ENCODE measurements around the gene RASL11A.
"Not testable (repeated sequence)": the region's sequence is repeated elsewhere in the genome, so short reads cannot be mapped to it uniquely, and the experiment has no call there.

DNA sequence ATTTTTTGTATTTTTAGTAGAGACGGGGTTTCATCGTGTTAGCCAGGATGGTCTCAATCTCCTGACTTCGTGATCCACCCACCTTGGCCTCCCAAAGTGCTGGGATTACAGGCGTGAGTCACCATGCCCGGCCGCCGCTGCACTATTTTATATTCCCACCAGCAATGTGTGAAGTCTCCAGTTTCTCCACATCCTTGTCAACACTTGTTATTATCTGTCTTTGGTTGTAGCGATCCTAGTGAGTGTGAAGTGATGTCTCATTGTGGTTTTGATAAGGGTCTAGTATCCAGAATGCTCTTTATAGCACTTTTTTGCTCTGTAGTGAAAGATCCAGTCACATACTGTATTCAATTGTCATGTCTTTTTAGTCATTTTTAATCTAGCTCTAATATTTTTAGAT is 21.3 kb downstream of the RASL11A start:
- TF ChIP-seq EZH2 (conservative IDR thresholded peaks at IDR 0.05; ENCODE audit: low read depth, low read length); REXO4 (CRISPR knock-in tag; IDR thresholded peaks at IDR 0.05; ENCODE audit: borderline replicate concordance); ZNF749 (CRISPR knock-in tag; IDR thresholded peaks at IDR 0.05; ENCODE audit: borderline replicate concordance); NR3C1 (CRISPR knock-in tag; IDR thresholded peaks at IDR 0.05): not testable (repeated sequence)
